Measurements from ENCODE around the gene DHX16. TPM values are rescaled to one million over a fixed set of nuclear protein-coding genes. Genes with fewer than 3 reads are reported as not detected.
A peak's percentile ranks its signal among the peaks of the same experiment; 100 is the strongest.

Gene DHX16
- total and polyA plus RNA-seq, 9 of the 15 experiments (the other 6 are each of a cell fraction or from before 2014, with no cell fraction given), result 14.6 to 66.1 (median 47.5) TPM

DNA sequence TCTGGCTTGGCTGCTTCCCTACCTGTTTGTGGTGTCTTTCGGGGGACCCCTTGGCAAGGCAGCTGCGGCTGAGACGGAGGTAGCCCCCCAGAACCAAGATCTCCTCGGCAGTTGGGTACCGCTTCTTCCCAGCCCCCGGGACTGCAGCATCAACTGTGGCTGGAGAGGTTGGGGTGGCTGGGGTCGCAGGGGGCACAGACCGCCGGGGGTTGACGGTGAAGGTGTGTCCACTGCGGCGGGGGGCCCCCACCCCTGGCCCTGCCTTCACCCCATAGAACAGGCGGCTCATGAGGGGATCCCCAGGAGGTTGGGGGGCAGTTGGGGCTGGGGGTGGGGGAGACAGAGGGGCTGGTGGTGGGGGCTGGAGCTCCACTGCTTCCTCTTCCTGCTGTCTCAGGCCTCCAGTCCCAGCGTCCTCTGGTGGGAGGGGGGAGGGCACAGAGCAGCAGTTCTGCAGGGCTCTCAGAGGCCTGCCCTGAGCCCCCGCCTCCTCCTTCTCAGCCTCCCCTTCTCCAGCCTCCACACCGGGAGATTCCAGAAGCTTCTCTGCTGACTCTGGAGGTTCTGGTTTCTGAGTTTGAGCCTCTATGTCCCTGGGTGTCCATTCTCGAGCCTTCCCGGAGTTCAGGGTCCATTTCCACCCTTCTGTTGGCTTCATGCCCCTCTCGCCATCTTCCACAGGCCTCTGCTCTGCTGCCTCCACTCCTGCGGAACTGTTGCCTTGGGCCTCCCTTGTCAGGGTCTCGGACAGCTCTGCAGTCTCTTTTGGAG, 11.8 kb upstream of the DHX16 start (continued):
- TF ChIP-seq MBD2 (IDR thresholded peaks at IDR 0.05; ENCODE audit: borderline replicate concordance, low read depth), result no peak
- TF ChIP-seq, protein P1, sequence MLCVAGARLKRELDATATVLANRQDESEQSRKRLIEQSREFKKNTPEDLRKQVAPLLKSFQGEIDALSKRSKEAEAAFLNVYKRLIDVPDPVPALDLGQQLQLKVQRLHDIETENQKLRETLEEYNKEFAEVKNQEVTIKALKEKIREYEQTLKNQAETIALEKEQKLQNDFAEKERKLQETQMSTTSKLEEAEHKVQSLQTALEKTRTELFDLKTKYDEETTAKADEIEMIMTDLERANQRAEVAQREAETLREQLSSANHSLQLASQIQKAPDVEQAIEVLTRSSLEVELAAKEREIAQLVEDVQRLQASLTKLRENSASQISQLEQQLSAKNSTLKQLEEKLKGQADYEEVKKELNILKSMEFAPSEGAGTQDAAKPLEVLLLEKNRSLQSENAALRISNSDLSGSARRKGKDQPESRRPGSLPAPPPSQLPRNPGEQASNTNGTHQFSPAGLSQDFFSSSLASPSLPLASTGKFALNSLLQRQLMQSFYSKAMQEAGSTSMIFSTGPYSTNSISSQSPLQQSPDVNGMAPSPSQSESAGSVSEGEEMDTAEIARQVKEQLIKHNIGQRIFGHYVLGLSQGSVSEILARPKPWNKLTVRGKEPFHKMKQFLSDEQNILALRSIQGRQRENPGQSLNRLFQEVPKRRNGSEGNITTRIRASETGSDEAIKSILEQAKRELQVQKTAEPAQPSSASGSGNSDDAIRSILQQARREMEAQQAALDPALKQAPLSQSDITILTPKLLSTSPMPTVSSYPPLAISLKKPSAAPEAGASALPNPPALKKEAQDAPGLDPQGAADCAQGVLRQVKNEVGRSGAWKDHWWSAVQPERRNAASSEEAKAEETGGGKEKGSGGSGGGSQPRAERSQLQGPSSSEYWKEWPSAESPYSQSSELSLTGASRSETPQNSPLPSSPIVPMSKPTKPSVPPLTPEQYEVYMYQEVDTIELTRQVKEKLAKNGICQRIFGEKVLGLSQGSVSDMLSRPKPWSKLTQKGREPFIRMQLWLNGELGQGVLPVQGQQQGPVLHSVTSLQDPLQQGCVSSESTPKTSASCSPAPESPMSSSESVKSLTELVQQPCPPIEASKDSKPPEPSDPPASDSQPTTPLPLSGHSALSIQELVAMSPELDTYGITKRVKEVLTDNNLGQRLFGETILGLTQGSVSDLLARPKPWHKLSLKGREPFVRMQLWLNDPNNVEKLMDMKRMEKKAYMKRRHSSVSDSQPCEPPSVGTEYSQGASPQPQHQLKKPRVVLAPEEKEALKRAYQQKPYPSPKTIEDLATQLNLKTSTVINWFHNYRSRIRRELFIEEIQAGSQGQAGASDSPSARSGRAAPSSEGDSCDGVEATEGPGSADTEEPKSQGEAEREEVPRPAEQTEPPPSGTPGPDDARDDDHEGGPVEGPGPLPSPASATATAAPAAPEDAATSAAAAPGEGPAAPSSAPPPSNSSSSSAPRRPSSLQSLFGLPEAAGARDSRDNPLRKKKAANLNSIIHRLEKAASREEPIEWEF (CRISPR knock-in tag; IDR thresholded peaks at IDR 0.05), result no peak
- TF ChIP-seq SMAD2 (IDR thresholded peaks at IDR 0.05; ENCODE audit: low read depth, low read length), result no peak
- TF ChIP-seq, protein P2, sequence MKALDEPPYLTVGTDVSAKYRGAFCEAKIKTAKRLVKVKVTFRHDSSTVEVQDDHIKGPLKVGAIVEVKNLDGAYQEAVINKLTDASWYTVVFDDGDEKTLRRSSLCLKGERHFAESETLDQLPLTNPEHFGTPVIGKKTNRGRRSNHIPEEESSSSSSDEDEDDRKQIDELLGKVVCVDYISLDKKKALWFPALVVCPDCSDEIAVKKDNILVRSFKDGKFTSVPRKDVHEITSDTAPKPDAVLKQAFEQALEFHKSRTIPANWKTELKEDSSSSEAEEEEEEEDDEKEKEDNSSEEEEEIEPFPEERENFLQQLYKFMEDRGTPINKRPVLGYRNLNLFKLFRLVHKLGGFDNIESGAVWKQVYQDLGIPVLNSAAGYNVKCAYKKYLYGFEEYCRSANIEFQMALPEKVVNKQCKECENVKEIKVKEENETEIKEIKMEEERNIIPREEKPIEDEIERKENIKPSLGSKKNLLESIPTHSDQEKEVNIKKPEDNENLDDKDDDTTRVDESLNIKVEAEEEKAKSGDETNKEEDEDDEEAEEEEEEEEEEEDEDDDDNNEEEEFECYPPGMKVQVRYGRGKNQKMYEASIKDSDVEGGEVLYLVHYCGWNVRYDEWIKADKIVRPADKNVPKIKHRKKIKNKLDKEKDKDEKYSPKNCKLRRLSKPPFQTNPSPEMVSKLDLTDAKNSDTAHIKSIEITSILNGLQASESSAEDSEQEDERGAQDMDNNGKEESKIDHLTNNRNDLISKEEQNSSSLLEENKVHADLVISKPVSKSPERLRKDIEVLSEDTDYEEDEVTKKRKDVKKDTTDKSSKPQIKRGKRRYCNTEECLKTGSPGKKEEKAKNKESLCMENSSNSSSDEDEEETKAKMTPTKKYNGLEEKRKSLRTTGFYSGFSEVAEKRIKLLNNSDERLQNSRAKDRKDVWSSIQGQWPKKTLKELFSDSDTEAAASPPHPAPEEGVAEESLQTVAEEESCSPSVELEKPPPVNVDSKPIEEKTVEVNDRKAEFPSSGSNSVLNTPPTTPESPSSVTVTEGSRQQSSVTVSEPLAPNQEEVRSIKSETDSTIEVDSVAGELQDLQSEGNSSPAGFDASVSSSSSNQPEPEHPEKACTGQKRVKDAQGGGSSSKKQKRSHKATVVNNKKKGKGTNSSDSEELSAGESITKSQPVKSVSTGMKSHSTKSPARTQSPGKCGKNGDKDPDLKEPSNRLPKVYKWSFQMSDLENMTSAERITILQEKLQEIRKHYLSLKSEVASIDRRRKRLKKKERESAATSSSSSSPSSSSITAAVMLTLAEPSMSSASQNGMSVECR (CRISPR knock-in tag; IDR thresholded peaks at IDR 0.05), result no peak
- TF ChIP-seq TEAD1 (CRISPR knock-in tag; IDR thresholded peaks at IDR 0.05), result peak in 1 of 2 experiments; percentile 46; a peak in 1 of 4 replicates
- TF ChIP-seq FOXK2 (conservative IDR thresholded peaks at IDR 0.05 in 1 of 2, IDR thresholded peaks at IDR 0.05 in 1 of 2; ENCODE audit: low read depth in 2 of 2), result no peak
- TF ChIP-seq, protein P3, sequence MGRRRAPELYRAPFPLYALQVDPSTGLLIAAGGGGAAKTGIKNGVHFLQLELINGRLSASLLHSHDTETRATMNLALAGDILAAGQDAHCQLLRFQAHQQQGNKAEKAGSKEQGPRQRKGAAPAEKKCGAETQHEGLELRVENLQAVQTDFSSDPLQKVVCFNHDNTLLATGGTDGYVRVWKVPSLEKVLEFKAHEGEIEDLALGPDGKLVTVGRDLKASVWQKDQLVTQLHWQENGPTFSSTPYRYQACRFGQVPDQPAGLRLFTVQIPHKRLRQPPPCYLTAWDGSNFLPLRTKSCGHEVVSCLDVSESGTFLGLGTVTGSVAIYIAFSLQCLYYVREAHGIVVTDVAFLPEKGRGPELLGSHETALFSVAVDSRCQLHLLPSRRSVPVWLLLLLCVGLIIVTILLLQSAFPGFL (CRISPR knock-in tag; IDR thresholded peaks at IDR 0.05), result no peak
- 0 out of 2 replicates have a peak, but pooled peaks have one; percentile 18 for TF ChIP-seq PHB2 (IDR thresholded peaks at IDR 0.05; ENCODE audit: low read depth)
- TF ChIP-seq NFXL1 (CRISPR knock-in tag; IDR thresholded peaks at IDR 0.05), result no peak
- TF ChIP-seq SAP30 (IDR thresholded peaks at IDR 0.05; ENCODE audit: borderline replicate concordance, insufficient read depth, low read depth, low read length, poor library complexity, severe bottlenecking), result no peak
- peak; percentile 58 for TF ChIP-seq POLR2G (IDR thresholded peaks at IDR 0.05; ENCODE audit: low read depth, low read length)
- TF ChIP-seq, protein P4, sequence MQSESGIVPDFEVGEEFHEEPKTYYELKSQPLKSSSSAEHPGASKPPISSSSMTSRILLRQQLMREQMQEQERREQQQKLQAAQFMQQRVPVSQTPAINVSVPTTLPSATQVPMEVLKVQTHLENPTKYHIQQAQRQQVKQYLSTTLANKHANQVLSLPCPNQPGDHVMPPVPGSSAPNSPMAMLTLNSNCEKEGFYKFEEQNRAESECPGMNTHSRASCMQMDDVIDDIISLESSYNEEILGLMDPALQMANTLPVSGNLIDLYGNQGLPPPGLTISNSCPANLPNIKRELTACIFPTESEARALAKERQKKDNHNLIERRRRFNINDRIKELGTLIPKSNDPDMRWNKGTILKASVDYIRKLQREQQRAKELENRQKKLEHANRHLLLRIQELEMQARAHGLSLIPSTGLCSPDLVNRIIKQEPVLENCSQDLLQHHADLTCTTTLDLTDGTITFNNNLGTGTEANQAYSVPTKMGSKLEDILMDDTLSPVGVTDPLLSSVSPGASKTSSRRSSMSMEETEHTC (IDR thresholded peaks at IDR 0.05), result no peak
- no peak for TF ChIP-seq GTF2F1 (IDR thresholded peaks at IDR 0.05; ENCODE audit: low read depth, low read length)
- TF ChIP-seq ZNF217 (CRISPR knock-in tag; IDR thresholded peaks at IDR 0.05), result no peak
- no peak for TF ChIP-seq RNF2 (IDR thresholded peaks at IDR 0.05)

Data from K562 (cell line).